ENCODE measurements around the gene TMEM151A.
"Not testable (repeated sequence)": the region's sequence is repeated elsewhere in the genome, so short reads cannot be mapped to it uniquely, and the experiment has no call there.

The TMEM151A gene

DNA sequence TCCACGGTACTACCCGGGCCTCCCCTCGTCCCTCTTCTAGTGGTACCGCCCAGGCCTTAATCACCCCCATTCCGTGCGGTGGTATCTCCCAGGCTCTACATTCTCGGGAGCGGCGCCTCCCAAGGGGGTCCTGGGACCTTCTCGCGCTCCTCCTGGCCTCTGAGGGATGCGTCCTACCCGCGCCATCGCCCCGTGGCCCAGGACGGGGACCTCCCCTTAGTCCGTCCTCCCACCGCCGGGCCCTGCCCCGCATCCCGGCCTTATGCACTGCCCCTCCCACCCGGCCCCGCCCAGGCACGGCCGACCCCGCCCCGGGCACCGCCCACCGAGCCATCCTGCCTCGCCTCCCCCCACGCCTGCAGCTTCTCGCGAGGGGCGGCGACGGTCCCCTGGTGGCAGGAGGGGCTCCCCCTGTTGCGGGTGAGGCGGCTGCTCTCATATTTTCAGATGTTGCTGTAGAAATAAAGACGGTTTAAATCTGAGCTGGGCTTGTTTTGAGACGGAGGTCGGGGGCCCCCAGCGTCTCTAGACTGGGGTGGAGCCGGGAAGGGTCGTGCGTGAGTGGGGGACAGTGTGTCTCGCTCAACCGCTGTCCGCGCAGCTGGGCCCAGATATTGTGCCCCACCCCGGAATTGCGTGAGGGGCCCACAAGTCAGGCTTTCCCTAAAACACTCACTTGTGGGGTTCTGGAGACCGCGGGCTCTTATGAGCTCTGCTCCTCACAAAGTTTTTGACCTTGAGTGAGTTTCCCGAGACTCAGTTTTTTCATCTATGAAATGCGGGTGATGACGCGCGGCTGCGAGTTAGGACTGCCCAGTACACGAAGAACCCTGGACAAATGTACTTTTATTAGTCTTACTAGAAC lies 24.1 kb upstream of the TMEM151A start:
- peak; percentile 80 for DNase-seq (ENCODE audit: low read depth)

DNA sequence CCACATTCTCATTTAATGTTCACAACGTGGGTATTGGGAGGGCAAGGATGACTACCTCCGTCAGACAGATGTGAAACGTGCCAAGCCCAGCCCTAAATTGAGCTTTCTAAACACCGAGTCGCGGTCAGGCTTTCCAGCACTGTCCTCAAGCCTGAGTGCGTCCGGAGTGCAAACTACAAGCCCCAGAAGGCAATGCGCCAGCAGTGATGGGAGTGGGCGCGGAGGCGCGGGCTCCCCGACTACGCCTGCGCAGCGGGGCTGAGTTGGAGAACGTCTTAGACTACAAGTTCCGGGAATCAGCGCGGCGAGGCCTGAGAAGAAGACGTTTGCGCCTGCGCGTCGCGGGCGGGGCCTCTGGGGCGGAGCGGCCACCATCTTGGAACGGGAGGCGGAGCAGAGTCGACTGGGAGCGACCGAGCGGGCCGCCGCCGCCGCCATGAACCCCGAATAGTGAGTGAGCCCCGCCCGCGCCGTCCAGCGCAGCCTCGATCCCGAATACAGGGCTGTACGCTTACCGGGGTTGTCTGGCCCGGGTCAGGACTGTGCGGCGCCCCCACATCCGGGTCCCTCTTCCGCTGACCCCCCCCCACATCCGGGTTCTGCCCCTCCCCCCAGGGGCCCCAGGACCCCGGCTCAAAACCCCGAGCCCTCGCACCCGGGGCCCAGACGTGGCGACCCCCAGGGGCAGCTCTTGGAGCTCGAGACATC lies 23.3 kb upstream of the TMEM151A start, which contains the start of gene RAB1B:
Gene RAB1B, plus strand, starts transcription at position 396 of the 708 bp plus-strand sequence. Its CDS starts 41 bp downstream, at position 437.
- DNase-seq (ENCODE audit: low read depth), result peak; percentile 100

DNA sequence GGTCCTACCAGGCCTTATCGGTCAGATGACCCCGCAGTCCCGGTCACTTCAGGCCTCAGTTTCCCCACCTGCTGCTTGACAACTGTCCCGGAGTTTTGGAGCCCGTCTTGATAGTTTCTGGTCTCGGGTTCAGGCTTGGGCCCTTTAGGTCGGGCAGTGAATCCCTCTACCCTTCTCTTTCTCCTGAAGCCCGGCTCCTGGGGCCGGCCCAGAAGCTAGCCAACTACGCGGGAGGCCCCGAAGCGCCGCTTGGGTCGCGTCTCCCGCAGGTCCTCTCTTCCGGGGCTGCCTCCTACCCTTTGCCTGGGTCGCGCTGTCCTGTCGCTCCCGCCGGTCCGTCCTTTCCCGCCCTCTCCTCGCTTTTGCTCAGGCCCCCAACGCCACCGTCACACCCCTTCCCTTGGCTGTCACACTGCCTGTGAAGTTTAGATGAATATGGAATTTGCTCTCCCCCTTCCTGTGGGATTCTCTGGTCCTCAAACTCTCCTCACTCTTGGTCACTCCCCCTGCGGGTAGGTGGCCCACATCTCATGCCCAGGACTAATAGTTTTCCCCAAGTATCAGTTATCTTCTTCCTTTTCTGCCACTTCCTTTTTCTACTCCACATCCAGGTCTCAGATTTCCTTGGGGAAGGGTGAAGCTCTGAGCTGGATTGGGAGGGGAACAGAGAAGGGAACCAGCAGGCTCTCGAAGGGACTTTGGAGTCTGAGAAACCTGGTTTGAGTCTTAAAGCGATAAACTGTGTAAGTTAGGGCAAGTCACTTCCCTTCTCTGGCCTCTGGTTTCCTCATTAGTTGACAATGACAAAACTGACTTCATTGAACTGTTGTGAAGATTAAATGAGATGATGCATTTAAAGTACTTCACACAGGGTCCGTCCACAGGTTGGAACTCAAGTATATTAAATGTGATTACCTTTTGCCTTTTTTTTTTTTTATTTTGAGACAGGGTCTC lies 22.5 kb upstream of the TMEM151A start:
- no peak for DNase-seq (ENCODE audit: low read depth)

DNA sequence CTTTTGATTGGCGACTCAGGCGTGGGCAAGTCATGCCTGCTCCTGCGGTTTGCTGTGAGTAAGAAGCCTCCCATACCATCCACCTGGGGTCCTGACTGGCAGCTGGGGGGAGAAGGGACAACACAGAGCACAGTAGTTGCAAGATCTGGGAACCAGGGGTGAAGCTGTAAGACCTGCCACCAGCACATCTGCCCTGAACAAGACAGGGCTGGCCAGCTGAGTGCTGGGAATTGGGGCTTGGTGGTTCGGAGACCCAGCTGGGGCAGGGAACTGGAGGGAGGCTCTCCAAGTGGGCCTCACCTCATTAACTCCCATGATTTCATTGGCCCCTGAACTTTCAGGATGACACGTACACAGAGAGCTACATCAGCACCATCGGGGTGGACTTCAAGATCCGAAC lies 19.9 kb upstream of the TMEM151A start:
- no peak for DNase-seq (ENCODE audit: low read depth)

DNA sequence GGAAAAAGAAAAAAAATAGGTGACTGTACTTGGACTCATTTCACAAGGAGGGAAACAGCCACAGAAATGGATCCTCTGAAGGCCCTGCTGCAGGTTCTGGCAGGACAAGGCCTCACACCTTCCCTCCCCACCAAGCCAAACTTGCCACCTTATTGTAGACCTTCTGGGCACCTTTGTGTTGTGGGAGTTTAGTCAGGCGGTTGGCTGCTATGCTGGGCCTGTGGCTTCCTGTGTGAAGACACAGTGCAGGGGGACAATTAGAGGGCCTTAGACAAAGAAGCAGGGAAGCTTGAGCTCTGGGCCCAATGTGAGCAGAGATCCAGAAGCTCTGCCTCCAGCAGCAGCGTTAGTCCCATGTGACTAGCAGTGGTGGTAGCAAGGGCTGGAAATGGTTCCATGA lies 19.1 kb upstream of the TMEM151A start:
- no peak for DNase-seq (ENCODE audit: low read depth)

DNA sequence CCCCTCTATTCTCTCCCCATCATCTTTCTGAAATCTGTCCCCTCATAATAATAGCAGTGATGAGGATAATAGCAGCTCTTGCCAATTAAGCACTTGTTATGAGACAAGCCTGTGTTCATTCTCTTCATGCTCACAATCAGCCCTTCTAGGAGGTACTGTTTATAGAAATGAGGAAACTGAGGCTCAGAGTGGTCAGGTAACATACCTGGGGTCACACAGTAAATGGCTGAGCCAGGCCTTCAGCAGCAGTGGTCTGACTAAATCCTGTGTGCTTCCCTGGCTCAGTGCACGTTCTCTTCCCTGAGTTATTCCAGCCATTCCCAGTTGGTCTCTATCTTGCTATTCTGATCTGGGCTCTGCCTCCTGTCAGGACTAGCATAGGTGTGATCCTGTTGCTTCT lies 17.5 kb upstream of the TMEM151A start:
- DNase-seq (ENCODE audit: low read depth), result no peak

DNA sequence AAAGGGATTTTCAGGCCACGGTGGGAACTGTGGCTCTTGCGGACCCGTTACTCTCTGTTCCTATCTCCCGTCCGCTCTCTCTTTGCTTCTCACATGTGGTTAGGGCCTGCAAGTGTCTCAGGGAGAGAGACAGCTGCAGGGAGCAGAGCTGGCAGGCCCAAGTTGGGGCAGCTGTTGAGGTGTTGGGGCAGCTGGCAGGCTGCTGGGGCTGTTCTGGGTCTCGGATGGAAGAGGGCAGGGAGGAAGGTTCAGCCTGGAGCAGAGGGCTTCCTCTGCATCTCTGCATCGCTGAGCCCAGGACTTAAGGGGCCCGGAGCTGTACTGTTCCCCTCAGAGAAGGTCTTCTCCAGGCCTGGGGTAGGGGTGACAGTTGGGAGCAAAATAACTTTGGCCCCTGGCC lies 16.3 kb upstream of the TMEM151A start:
- no peak for DNase-seq (ENCODE audit: low read depth)

DNA sequence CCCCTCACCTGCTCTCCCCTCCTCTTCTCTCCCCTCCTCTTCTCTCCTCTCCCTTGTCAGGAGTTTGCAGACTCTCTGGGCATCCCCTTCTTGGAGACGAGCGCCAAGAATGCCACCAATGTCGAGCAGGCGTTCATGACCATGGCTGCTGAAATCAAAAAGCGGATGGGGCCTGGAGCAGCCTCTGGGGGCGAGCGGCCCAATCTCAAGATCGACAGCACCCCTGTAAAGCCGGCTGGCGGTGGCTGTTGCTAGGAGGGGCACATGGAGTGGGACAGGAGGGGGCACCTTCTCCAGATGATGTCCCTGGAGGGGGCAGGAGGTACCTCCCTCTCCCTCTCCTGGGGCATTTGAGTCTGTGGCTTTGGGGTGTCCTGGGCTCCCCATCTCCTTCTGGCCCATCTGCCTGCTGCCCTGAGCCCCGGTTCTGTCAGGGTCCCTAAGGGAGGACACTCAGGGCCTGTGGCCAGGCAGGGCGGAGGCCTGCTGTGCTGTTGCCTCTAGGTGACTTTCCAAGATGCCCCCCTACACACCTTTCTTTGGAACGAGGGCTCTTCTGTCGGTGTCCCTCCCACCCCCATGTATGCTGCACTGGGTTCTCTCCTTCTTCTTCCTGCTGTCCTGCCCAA lies 15.6 kb upstream of the TMEM151A start:
- DNase-seq (ENCODE audit: low read depth), result no peak

DNA sequence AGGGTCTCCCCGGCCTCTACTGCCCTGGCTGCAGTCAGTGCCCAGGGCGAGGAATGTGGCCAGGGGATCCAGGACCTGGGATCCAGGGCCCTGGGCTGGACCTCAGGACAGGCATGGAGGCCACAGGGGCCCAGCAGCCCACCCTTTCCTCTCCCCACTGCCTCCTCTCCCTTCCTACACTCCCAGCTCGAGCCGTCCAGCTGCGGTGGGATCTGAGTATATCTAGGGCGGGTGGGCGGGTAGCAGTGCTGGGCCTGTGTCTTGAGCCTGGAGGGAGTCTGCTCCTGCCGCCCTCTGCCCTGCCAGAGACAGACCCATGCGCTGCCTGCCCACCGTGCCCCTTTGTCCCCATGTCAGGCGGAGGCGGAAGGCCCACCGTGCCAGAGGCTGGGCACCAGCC lies 15.1 kb upstream of the TMEM151A start:
- DNase-seq (ENCODE audit: low read depth), result not testable (repeated sequence)

DNA sequence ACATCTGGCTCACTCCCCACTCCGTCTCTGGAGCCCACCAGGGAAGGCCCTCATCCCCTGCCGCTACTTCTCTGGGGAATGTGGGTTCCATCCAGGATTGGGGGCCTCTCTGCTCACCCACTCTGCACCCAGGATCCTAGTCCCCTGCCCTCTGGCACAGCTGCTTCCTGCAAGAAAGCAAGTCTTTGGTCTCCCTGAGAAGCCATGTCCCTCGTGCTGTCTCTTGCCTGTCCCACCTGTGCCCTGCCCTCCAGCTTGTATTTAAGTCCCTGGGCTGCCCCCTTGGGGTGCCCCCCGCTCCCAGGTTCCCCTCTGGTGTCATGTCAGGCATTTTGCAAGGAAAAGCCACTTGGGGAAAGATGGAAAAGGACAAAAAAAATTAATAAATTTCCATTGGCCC lies 14.6 kb upstream of the TMEM151A start:
- not testable (repeated sequence) for DNase-seq (ENCODE audit: low read depth)

DNA sequence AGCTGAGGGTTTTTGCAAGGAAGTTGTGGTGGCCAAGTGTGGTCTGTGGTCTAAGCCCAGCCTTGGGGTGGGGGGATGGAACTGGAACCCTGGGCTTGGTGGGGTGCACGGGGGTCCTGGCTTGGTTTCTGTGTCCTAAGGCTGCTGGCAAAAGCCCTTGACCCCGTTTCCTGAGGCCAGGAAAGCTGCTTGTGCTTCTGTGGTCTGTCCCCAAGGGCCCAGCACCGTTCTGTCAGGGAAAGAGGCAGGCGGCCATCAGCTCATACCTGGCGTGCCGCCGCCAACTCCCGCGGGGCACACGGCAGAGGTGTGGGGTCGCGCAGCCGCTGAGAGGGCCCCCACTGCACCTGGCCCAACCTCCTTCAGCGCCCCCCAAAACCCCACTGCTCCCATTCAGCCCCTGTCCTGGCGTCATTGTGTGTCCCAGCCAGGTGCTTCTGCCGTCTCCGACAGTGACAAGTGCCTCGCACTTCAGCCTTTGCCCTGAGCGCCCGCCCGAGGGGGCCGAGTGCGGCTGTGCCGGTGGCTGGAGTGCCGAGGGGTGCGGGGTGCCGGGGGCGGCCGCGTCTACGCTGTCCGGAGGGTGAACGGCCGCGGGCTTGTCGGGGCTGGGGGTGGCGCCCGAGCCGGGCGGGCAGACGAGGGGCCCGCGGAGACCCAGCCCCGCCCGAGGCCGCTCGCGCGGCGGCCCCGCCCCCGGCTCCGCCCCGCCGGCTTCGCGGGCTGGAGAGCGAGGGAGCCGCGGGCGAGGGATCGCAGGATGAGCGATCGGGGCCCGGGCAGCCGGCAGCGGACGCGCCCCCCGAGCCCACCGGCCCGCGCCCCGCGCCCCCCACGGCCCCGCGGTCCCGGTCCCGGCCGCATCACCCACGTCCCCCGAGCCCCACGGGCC lies 14.0 kb upstream of the TMEM151A start, which contains the start of gene CNIH2:
Gene CNIH2, plus strand, starts transcription at position 705 of the 892 bp plus-strand sequence. CDS start 282 bp downstream, outside the sequence.
- no peak for DNase-seq (ENCODE audit: low read depth)

DNA sequence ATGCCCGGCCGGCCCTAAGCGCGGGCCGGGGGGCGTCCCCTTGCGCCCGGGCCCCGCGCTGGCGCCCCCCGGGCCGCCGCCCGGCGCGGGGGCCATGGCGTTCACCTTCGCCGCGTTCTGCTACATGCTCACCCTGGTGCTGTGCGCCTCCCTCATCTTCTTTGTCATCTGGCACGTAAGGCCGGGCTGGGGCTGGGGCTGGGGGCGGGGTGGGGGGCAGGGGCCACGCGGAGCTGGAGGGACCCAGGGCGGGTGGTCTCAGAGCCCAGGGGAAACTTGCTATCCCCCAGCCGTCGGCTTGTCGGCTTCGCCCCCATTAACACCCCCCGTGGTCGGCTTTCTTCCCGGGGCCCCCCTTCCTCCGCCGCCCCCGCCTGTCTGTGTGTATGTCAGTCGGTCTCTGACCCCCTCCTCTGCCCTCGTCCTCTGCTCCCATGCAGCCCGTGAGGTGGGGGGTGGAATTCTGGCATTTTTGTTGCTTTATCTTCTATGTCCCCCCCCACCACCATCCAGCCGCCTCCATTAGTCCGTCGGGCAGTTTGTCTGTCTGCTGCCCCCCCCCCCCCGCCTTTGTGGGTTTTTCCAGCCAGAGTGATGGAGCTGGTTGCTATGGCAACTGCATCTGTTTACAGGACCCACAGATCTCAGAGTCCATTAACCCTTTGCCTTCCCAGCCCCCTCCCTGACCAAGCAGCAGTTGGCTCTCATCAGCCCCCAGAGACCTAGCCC lies 13.2 kb upstream of the TMEM151A start:
- DNase-seq (ENCODE audit: low read depth), result no peak

DNA sequence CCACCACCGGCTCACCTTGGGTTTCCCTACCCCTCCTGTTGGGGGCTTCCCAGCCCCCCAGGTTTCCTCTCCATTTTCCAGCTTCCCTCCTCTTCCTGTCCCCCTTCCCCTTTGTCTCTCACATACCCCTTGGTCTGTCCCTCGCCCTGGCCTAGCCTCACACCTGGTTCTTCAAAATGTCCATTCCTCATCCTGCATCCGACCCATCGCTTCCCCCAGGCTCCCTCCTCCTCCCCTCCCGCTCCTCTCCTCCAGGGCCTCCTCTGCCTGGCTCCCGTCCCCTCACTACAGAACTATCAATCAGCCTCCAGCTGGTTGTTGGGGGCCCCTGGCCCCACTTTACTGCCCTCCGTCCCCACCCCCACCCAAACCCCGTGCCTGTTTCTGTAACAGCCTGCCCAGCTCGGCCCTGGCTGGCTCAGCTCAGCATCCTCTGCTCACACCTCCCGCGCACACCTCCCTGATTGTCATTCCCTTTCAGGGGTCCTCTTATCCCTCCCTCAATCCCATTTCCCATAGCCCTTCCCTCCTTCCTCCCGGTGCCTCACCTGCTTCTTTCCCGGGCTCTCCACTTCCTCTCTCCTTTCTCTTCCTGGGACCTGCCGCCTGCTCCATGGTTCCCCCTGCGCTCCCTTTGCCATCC lies 12.5 kb upstream of the TMEM151A start:
- DNase-seq (ENCODE audit: low read depth), result no peak

DNA sequence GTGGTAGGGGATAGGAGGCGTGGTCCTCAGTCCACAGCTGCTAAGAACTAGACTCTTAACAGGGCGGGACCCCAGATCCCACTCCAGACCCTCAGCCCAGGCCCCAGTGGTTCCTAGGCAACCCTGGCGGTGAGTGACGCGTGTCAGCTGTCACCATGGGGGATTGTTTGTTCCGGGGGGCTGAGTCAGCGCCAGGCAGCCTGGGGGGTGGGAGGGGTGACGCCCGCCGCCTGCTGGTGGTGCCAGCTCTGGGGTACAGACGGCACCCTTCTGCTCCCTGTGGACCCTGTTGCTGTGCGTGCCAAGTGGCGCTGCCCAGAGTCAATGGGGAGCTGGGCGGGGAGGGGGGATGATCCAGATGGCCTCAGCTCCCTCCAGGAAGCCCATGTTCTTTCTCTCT lies 11.3 kb upstream of the TMEM151A start:
- no peak for DNase-seq (ENCODE audit: low read depth)

DNA sequence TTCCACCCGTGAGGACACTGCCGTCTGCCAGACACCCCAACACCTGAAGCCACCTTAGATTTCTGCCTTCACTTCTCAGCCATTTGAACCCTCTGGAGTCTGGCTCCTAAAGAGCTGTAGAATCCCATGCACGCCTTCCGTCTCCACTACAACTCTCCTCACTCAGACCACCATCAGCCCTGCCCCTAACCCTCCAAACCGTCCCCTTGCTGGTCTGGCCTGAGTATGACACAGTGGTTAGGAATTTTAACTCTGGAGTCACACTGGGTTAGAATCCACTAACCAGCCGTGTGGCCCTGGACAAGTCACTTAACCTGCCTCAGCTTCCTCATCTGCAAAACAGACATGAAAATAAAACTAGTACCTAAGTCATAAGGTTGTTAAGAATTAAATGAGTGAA lies 10.7 kb upstream of the TMEM151A start:
- DNase-seq (ENCODE audit: low read depth), result no peak

DNA sequence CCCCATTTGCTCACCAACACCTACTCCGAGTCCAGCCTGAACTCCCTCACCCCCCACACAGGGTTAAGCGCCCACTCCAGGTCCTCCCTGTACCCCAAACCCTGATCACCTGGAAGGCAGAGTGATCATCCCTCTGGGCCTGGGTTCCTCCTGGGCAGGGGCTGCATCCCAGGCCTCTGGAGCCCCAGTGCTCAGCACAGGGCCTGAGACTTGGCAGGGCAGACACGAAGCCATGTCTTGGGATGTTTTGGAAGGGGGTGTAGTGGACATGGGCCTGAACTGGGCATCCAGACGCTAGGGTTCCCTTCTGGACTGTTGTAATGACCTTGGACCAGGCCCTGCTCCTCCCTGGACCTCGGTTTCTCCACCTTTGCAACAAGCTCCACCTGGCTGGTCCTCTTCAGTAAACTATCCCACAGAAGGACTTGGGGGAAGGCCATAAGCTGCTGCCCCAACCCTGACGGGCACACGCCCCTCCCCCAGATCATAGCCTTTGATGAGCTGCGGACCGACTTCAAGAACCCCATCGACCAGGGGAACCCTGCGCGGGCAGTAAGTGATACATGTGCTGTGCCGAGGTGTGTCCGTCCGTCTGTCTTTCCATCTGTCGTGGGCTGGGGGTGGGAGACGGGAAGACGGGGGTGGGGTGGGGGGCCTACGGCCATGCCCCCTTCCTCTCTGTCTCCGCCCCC lies 9.8 kb upstream of the TMEM151A start:
- no peak for DNase-seq (ENCODE audit: low read depth)

DNA sequence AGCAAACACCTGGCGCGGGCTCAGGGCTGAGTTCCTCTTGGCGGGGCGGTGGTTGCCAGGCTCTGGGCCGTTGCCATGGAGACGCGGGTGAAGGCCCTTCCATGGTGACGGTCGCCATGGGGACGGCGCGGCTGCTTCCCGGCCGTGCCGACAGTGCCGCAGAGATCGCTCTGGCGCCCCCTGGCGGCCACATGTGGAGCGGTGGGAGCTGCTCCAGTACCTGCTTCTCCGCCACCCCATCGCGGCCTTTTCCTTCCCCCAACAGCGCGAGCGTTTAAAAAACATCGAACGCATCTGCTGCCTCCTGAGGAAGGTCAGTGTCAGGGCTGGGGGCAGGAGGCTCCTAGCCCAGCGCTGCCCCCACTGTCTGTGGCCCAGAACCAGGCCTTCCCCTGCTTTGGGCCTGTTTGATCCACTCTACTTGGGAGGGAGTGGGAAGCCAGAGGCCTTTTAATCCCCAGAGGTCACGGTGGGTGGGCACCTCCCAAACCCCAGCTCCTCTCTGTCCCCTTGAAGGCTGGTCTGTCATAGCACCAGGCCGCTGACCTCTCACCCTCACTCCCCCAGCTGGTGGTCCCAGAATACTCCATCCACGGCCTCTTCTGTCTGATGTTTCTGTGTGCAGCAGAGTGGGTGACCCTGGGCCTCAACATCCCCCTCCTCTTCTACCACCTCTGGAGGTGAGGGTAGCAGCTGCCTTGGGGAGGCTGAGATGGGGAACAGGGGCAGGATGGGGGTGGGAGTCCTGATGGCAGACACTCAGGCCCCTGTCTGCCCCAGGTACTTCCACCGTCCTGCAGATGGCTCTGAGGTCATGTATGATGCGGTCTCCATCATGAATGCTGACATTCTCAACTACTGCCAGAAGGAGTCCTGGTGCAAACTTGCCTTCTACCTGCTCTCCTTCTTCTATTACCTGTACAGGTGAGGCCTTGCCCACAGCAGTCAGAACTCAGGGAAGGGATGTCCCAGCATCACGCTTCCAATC lies 8.9 kb upstream of the TMEM151A start:
- DNase-seq (ENCODE audit: low read depth), result peak; percentile 99

Data from stimulated activated CD8-positive, alpha-beta memory T cell treated with anti-CD3 and anti-CD28 coated beads, Interleukin-4, amount 100 ng/mL, for 24 hours (primary cell).